Aorta (tissue), 5 donors: Measurements from ENCODE around the gene COPS6. TPM values are rescaled to one million over a fixed set of nuclear protein-coding genes. Genes with fewer than 3 reads are reported as not detected.

ENCODE experiments used
- ATAC-seq: fragments of 200-7000 bp; cut with Tn5 transposase; one replicate; pipeline ENCODE4 v1.9.1; 2022; ENCODE audit warnings: moderate library complexity; ENCODE audit not compliant: low FRiP score
- DNase-seq, 2 donors: peaks; one replicate each; pipeline ENCODE4 v3.0.0-alpha.2; 2020
- H3K27ac ChIP-seq, 2 donors: one replicate each; pipeline ENCODE4 v1.5.1; 2013; ENCODE audit warnings: low read length in 2 of 2, mild to moderate bottlenecking in 2 of 2, moderate library complexity in 2 of 2, control low read depth in 1 of 2, inconsistent platforms in 1 of 2, low read depth in 1 of 2
- H3K27me3 ChIP-seq, 2 donors: one replicate each; pipeline ENCODE4 v1.6.1; 2013; ENCODE audit warnings: control low read depth in 1 of 2, low read length in 1 of 2, mild to moderate bottlenecking in 1 of 2, moderate library complexity in 1 of 2; ENCODE audit not compliant: insufficient read depth in 2 of 2, control insufficient read depth in 1 of 2
- H3K36me3 ChIP-seq, 2 donors: one replicate each; pipeline ENCODE4 v1.6.1; 2013; ENCODE audit warnings: control low read depth in 1 of 2, low read length in 1 of 2, mild to moderate bottlenecking in 1 of 2; ENCODE audit not compliant: insufficient read depth in 2 of 2, control insufficient read depth in 1 of 2
- H3K4me1 ChIP-seq, 2 donors: one replicate each; pipeline ENCODE4 v1.6.1; 2013; ENCODE audit warnings: low read length in 2 of 2, control low read depth in 1 of 2, mild to moderate bottlenecking in 1 of 2, moderate library complexity in 1 of 2; ENCODE audit not compliant: insufficient read depth in 2 of 2, control insufficient read depth in 1 of 2
- H3K4me3 ChIP-seq, 2 donors: one replicate each; pipeline ENCODE4 v1.5.1; 2013; ENCODE audit warnings: low read length in 2 of 2, control low read depth in 1 of 2, mild to moderate bottlenecking in 1 of 2
- H3K9me3 ChIP-seq: one replicate; pipeline ENCODE4 v1.6.1; 2013; ENCODE audit warnings: mild to moderate bottlenecking, low read length; ENCODE audit not compliant: control insufficient read depth
- WGBS, 2 donors: extraction: QIAGEN DNeasy Blood & Tissue Kit; methylation state at CpG; one replicate each; pipeline ENCODE4 v1.1.7; 2013; 5-methylcytosine and 5-hydroxymethylcytosine counted together
- intact Hi-C, 2 donors: fragments of 100-400 bp; cut with DNase I; formaldehyde crosslinking; loops; one replicate each; pipeline versions ENCODE4 v1.14.2 to v1.15.0; 2022
- polyA plus RNA-seq, 2 donors: library from polyadenylated mRNA; stranded (reverse); fragments of 200-250 nt; gene quantifications; one replicate each; pipeline ENCODE4 v1.2.3, GENCODE V29; 2013
- total RNA-seq, 2 donors: library from RNA; stranded (reverse); fragmentation: NEBNext Ultra II Directional; extraction: Animal tissue kit (Norgen Biotek cat#: 25700); gene quantifications; one replicate each; pipeline ENCODE4 v1.2.1, GENCODE V29; 2021
- donor health status: healthy with polysubstance abuse.
- donor health status: Bipolar disorder and iron deficiency.
- donor health status: DM: no; HTN: no; CAD: no.
- donor health status: DM: no; HTN: no; CAD: no.
- donor health status: DM: yes; HTN: yes; CAD: no.

Gene COPS6
- total and polyA plus RNA-seq, 4 donors, result 73.9 to 132 (median 80.4) TPM

DNA sequence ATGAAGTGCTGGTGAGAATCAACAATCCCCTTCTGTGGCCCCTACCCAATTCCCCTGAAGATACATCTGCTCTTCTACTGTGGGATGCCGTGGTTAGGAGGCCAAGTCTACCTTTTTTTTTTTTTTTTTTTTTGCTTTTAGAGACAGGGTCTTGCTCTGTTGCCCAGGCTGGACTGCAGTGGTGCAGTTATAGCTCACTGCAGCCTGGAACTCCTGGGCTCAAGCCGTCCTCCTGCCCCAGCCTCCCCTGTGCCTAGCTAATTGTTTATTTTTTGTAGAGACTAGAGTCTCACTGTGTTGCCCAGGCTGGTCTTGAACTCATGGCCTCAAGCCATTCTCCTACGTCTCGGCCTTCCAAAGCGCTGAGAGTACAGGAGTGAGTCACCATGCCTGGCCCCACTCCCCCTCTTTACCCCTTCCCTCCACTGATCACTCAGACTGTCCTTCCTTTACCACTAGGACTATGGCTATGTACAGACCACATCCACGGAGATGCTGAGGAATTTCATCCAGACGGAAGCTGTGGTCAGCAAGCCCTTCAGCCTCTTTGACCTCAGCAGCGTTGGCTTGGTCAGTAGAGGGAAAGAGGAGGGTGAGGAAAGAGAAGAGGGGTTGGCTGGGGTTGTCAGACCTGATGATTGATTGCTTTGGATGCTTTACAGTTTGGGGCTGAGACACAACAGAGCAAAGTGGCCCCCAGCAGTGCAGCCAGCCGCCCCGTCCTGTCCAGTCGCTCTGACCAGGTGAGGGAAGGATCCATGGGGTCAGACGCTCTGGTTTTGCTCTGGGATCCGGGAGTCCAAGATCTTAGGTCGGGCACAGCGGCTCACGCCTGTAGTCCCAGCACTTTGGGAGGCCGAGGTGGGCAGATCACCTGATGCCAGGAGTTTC, 14.4 kb downstream of the COPS6 start:
- H3K27me3 ChIP-seq, result no peaks in the 10 kb centered on the region
- H3K4me3 ChIP-seq, result no peak overlapping the region
- H3K36me3 ChIP-seq, result peaks cover 0 to 5% of the 10 kb centered on the region in 2 donors
- 78 to 80% methylated on average over 16 to 17 of the region's 17 CpGs for WGBS, 2 donors
- no peaks in the 10 kb centered on the region for H3K4me1 ChIP-seq
- intact Hi-C loops, result no loop called here
- no peak for ATAC-seq
- H3K27ac ChIP-seq, result no peak overlapping the region
- no peaks in the 10 kb centered on the region for H3K9me3 ChIP-seq
- DNase-seq, result no peak

DNA sequence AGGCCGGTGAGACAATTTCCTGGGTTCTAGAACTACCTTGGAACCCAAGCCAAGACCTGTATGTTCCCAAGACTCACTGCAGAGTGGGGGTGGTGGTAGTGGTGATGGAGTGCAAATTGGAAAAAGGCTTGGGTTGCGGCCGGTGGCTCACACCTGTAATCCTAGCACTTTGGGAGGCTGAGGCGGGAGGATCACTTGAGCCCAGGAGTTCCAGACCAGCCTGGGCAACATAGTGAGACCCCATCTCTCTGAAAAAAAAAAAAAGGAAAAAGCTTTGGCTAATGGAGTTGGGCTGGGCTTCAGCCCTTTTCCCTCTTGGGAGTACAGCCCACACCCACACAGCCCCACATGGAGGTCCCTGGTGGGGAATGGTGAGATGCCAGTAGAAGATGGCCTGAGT, 16.8 kb downstream of the COPS6 start:
- intact Hi-C loops, result no loop called here
- WGBS, 2 donors, result 91 to 94% methylated on average over 4 of the region's 4 CpGs
- no peaks in the 10 kb centered on the region for H3K9me3 ChIP-seq
- H3K36me3 ChIP-seq, result peaks cover 0 to 7% of the 10 kb centered on the region in 2 donors
- no peaks in the 10 kb centered on the region for H3K4me1 ChIP-seq
- no peaks in the 10 kb centered on the region for H3K27me3 ChIP-seq
- ATAC-seq (no peak), DNase-seq (no peak)
- no peak overlapping the region for H3K4me3 ChIP-seq
- no peak overlapping the region for H3K27ac ChIP-seq

DNA sequence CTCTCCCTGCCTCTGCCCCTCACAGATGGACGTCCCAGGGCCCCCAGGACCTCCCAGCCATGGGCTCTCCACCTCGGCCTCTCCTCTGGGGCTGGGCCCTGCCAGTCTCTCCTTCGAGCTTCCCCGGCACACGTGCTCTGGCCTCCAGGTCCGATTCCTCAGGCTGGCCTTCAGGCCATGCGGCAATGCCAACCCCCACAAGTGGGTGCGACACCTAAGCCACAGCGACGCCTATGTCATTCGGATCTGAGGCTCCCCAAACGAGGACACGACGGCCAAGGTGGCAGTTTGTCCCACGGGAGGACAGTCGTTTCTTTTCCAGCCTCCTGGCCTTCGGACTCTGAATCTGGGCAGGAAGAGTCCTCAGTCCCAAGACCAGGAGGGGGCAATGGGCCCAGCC, 17.9 kb downstream of the COPS6 start:
- 72 to 76% methylated on average over 17 of the region's 17 CpGs for WGBS, 2 donors
- intact Hi-C loops, result no loop called here
- H3K4me1 ChIP-seq, result no peaks in the 10 kb centered on the region
- no peak for ATAC-seq
- H3K9me3 ChIP-seq, result no peaks in the 10 kb centered on the region
- DNase-seq, result no peak
- H3K36me3 ChIP-seq, result peaks cover 0 to 7% of the 10 kb centered on the region in 2 donors
- no peaks in the 10 kb centered on the region for H3K27me3 ChIP-seq
- H3K4me3 ChIP-seq, result no peak overlapping the region
- H3K27ac ChIP-seq, result no peak overlapping the region

DNA sequence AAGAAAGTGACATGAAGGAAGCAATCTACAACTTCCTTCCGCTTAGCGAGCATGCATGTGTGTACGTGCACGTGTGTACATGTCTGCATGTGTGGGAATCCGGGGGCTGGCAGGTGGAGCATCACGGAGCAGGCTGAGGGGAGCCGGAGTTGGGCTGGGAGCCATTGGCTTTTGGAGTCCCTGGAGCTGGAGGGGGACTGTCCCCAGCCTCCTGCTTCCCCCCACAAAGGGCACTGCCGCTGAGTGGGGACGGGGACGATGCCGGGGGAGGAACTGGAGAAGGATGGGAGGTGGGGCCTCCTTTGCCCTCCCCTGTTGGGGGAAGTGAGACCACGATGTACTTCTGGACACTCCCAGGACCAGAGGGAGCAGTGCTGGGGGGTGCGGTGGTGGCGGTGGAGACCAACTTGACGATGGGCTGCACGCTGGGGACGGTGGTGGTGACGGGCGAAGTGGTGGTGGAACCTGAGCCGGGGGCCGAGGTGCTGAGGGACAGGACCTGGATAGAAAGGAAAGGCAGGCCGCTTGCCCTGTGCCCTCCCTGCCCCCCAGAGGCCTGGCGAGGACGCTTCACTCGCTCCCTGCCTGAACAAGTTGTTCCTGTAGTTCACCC, 18.5 kb downstream of the COPS6 start:
- no peak for DNase-seq
- H3K9me3 ChIP-seq, result no peaks in the 10 kb centered on the region
- 80 to 83% methylated on average over 25 of the region's 25 CpGs for WGBS, 2 donors
- no peaks in the 10 kb centered on the region for H3K4me1 ChIP-seq
- H3K36me3 ChIP-seq, result peaks cover 0 to 7% of the 10 kb centered on the region in 2 donors
- H3K27me3 ChIP-seq, result no peaks in the 10 kb centered on the region
- ATAC-seq, result no peak
- no peak overlapping the region for H3K27ac ChIP-seq
- no peak overlapping the region for H3K4me3 ChIP-seq
- intact Hi-C loops, result no loop called here

DNA sequence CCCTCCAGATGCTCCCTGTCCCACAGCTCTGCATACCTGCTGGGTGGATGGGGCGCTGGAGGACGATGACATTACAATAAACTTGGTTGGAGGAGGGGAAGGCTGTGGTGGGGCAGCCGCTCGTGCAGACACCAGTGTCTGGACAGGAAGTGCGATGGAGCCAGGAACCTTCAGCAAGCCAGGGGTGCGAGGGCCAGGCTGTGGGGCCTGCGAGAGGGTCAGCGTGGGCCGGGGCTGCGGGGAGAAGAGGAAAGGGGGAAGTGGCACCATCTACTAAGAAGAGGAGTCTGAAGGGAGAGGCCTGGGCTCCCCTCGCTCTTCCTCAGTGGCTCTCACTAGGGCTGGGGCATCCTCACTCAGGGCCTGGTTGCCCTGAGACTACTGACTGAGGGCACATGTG, 19.1 kb downstream of the COPS6 start:
- H3K4me1 ChIP-seq, result no peaks in the 10 kb centered on the region
- intact Hi-C loops, result no loop called here
- H3K27ac ChIP-seq, result no peak overlapping the region
- no peak overlapping the region for H3K4me3 ChIP-seq
- no peaks in the 10 kb centered on the region for H3K27me3 ChIP-seq
- H3K36me3 ChIP-seq, result peaks cover 0 to 9% of the 10 kb centered on the region in 2 donors
- no peak for ATAC-seq
- no peak for DNase-seq
- WGBS, 2 donors, result 63 to 71% methylated on average over 9 to 11 of the region's 11 CpGs
- no peaks in the 10 kb centered on the region for H3K9me3 ChIP-seq

DNA sequence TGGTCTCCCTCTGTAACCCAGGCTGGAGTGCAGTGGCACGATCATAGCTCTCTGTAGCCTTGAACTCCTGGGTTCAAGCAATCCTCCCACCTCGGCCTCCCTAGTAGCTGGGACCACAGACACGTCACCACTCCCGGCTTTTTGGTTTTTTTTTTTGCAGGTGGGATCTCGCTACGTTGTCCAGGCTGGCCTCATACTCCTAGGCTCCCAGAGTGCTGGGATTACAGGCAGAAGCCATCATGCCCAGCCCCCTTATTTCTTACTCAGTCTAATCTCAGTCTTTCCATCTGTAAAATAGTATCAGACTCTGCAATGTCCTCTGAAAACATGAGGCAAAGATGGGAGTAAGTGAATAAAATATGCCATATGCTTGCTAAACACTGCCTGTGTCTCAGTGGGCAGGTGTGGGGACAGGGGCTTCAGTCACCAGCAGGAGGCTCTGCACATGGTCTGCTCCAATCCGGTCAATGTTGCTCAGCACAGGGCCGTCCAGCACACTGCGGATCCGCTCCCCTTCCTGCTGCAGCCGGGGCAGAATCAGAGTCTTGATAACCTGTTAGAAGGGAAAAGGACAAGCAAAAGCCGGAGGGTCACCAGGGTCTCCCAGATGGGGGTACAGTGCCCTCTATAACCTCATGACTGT, 20.9 kb downstream of the COPS6 start:
- WGBS, 2 donors, result 85 to 86% methylated on average over 12 of the region's 12 CpGs
- DNase-seq, result no peak
- intact Hi-C loops, result no loop called here
- Histone ChIP-seq H3K4me1 (no peaks in the 10 kb centered on the region), H3K27me3 (no peaks in the 10 kb centered on the region), H3K36me3 (peaks cover 0 to 9% of the 10 kb centered on the region in 2 donors), H3K27ac (no peak overlapping the region), H3K9me3 (no peaks in the 10 kb centered on the region), H3K4me3 (no peak overlapping the region)
- ATAC-seq, result no peak

DNA sequence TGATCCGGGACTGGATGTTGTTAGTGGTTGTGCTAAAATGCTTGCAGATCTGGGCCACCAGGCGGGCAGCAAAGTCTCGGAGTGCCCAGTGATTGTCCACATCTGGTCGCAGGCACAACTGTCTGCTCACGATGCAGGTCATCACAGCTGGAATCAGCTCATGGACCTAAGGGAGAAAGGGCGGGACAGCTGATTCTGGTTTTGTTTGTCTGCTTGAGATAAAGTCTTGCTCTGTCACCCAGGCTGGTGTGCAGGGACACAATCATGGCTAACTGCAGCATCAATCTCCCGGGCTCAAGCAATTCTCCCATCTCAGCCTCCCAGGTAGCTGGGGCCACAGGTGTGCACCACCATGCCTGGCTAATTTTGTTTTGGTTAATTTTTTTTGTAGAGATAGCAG, 22.4 kb downstream of the COPS6 start:
- Histone ChIP-seq H3K27me3 (no peaks in the 10 kb centered on the region), H3K9me3 (no peaks in the 10 kb centered on the region), H3K4me3 (no peak overlapping the region), H3K36me3 (peaks cover 0 to 7% of the 10 kb centered on the region in 2 donors), H3K27ac (no peak overlapping the region), H3K4me1 (no peaks in the 10 kb centered on the region)
- ATAC-seq, result no peak
- no peak for DNase-seq
- intact Hi-C loops, result no loop called here
- 93% methylated on average over 7 of the region's 7 CpGs for WGBS, 2 donors

DNA sequence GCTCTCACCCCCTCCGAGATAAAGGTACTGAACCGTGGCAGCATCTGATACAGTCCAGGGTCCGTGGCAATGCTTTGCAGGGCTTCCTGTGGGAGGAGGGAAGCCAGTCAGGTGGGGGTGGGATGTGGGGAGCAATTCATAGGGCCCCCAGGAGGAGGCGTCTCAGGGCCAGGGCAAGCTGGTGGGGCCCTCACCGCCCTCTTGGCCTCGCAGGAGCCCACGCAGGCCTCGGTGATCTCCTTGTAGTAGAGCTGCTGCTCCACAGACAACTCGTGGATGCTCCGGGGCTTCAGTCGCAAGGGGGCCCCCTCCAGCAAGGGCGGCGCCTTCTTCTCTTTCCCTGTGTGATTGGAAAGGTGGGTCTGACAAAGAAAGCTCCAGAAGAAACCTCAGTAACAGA, 23.1 kb downstream of the COPS6 start:
- Histone ChIP-seq H3K36me3 (peaks cover 0 to 3% of the 10 kb centered on the region in 2 donors), H3K4me1 (no peaks in the 10 kb centered on the region), H3K4me3 (no peak overlapping the region), H3K27me3 (no peaks in the 10 kb centered on the region), H3K9me3 (no peaks in the 10 kb centered on the region), H3K27ac (no peak overlapping the region)
- ATAC-seq (no peak), DNase-seq (no peak)
- intact Hi-C loops, result no loop called here
- whole genome bisulfite sequencing, 2 donors, result 84 to 90% methylated on average over 13 of the region's 13 CpGs
